Dendritic cell treated with granulocyte-macrophage colony-stimulating factor and Interleukin-4, amounts not matched to agents 40 ng/mL and 50 ng/mL, for 4 days (primary cell): ENCODE results near the gene ZC3H4.
A peak's percentile ranks its signal among the peaks of the same experiment; 100 is the strongest.
"Not testable (repeated sequence)": the region's sequence is repeated elsewhere in the genome, so short reads cannot be mapped to it uniquely, and the experiment has no call there.

ENCODE experiments used
- H3K27ac Mint-ChIP-seq: one replicate; pipeline ENCODE4 v1.8.0; 2022; ENCODE audit warnings: mild to moderate bottlenecking, mixed read lengths
- H3K27me3 Mint-ChIP-seq: one replicate; pipeline ENCODE4 v1.8.0; 2022; ENCODE audit warnings: mild to moderate bottlenecking, mixed read lengths
- H3K36me3 Mint-ChIP-seq: one replicate; pipeline ENCODE4 v1.8.0; 2022; ENCODE audit warnings: low read depth, mixed read lengths
- H3K4me1 Mint-ChIP-seq: one replicate; pipeline ENCODE4 v1.8.0; 2022; ENCODE audit warnings: low read depth, mixed read lengths
- H3K4me3 Mint-ChIP-seq: one replicate; pipeline ENCODE4 v1.8.0; 2022; ENCODE audit warnings: mild to moderate bottlenecking, moderate library complexity, mixed read lengths
- H3K9me3 Mint-ChIP-seq: one replicate; pipeline ENCODE4 v1.8.0; 2022; ENCODE audit warnings: mixed read lengths
- intact Hi-C: fragments of 100-400 bp; cut with micrococcal nuclease; formaldehyde crosslinking; loops from one replicate; pipeline ENCODE4 v1.15.0; 2022

Gene ZC3H4

GRCh38 chr19:47109177-47109540 is 4.4 kb downstream of the ZC3H4 start:
- Mint-ChIP-seq H3K27me3 (no peaks in the 10 kb centered on the region), H3K9me3 (no peaks in the 10 kb centered on the region), H3K27ac (peak overlapping the region; percentile 100), H3K4me1 (peaks cover 64% of the 10 kb centered on the region), H3K36me3 (peaks cover 57% of the 10 kb centered on the region), H3K4me3 (peak overlapping the region; percentile 99)
- intact Hi-C loops: no loop called here

GRCh38 chr19:47107953-47108746 is 5.4 kb downstream of the ZC3H4 start:
- Mint-ChIP-seq H3K4me1 (peaks cover 57% of the 10 kb centered on the region), H3K4me3 (no peak overlapping the region), H3K9me3 (no peaks in the 10 kb centered on the region), H3K27ac (peak overlapping the region; percentile 100), H3K36me3 (peaks cover 50% of the 10 kb centered on the region), H3K27me3 (no peaks in the 10 kb centered on the region)
- intact Hi-C loops: no loop called here

DNA sequence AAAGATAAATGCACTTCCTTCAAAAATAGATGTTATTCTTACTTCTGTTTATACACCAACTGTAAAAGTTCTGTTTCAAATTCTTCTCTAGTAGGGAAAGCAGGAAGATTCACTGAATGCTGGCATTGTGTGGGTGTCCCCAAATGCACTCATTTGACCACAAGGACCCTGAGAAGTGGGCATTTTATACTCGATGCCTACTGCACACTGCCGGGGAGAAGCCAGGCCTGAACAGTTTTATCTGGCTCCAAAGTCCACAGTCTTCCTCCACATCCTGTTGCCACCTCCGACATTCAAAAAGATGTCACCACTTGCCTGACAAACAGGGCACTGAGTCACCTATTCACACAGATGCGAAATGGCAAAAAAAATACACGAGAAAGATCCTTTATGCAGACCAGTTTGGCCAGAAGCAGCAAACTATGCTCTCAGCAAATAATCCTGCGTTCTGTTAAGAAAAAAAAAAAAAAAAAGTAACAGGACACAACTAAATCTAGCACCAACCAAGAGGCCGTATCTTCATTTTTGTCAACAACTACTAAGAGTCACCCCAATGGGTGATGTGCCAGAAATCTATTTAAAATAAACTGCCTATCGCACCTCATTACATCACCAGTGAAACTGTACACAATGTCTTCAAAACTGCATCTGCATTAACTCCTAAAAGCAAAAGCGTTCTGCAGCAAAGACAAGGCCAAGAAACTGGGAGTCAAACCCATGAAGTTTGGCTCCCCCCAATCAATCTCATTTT is 6.2 kb downstream of the ZC3H4 start:
- Mint-ChIP-seq H3K27me3 (no peaks in the 10 kb centered on the region), H3K27ac (peak overlapping the region; percentile 100), H3K9me3 (no peaks in the 10 kb centered on the region), H3K4me1 (peaks cover 64% of the 10 kb centered on the region), H3K4me3 (peak overlapping the region; percentile 13), H3K36me3 (peaks cover 51% of the 10 kb centered on the region)
- intact Hi-C loops: no loop called here

DNA sequence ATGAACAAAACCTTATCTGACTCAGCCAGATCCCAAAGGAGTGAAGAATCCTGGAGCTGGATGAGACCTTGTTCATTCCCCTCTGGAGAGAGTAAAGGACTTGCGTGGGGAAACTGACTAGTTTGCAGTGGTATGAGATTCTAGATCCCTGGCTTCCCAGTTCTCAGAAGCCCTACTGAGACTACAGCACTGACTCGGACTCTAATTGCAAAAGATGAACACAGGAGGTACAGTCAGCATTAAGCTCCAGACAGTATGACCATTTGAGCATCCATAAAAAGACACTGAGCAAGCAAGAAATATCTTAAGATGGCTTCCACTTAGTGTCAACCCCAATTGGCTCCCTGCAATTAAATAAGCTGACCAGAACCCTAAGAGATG is 6.8 kb downstream of the ZC3H4 start:
- H3K4me3 Mint-ChIP-seq: no peak overlapping the region
- peaks cover 53% of the 10 kb centered on the region for H3K36me3 Mint-ChIP-seq
- no peaks in the 10 kb centered on the region for H3K27me3 Mint-ChIP-seq
- H3K27ac Mint-ChIP-seq: peak overlapping the region; percentile 100
- intact Hi-C loops: no loop called here
- no peaks in the 10 kb centered on the region for H3K9me3 Mint-ChIP-seq
- peaks cover 70% of the 10 kb centered on the region for H3K4me1 Mint-ChIP-seq

GRCh38 chr19:47105874-47106273 is 7.7 kb downstream of the ZC3H4 start:
- Mint-ChIP-seq H3K27ac (peak overlapping the region; percentile 100), H3K4me3 (no peak overlapping the region), H3K9me3 (no peaks in the 10 kb centered on the region), H3K36me3 (peaks cover 45% of the 10 kb centered on the region), H3K27me3 (no peaks in the 10 kb centered on the region), H3K4me1 (peaks cover 73% of the 10 kb centered on the region)
- intact Hi-C loops: no loop called here

GRCh38 chr19:47104680-47105079 is 8.9 kb downstream of the ZC3H4 start:
- intact Hi-C loops: no loop called here
- H3K4me1 Mint-ChIP-seq: peaks cover 75% of the 10 kb centered on the region
- H3K27ac Mint-ChIP-seq: no peak overlapping the region
- H3K27me3 Mint-ChIP-seq: no peaks in the 10 kb centered on the region
- H3K4me3 Mint-ChIP-seq: no peak overlapping the region
- no peaks in the 10 kb centered on the region for H3K9me3 Mint-ChIP-seq
- peaks cover 43% of the 10 kb centered on the region for H3K36me3 Mint-ChIP-seq

DNA sequence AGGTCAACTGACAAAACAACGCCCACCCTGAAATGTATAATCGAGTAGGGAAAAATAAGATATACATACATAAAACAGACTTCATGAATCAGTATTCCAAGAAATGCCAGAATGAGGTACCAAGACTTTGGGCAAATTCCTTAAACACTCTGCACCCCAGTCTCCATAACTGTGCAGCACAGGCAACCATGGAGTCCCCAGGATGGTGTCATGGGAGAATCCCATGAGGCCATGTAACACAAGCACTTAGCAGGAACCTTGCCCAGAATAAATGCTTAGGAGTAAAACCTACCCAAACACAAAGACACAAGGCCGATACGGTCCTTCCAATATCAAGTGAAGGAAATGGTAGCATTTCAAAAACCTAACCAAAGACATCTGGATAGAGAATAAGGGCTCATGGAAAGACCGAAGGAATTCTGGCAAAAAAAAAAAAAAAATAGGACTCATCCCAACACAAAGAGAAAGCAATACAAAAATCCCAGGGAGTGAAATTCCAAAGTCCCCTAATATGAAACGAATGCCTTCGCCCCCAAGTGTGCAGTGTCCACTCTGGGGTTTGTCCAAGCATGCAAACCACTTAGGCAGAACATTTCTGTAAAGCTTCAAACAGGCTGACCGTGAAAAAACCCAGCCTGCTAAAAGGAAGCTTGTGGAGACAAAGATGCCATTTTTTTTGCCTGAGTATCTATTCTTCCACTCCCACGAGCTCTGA is 11.1 kb downstream of the ZC3H4 start:
- H3K4me3 Mint-ChIP-seq: no peak overlapping the region

GRCh38 chr19:47101116-47101515 is 12.5 kb downstream of the ZC3H4 start:
- H3K4me3 Mint-ChIP-seq, H3K27ac Mint-ChIP-seq, H3K27me3 Mint-ChIP-seq, H3K9me3 Mint-ChIP-seq, intact Hi-C loops: not testable (repeated sequence)
- Mint-ChIP-seq H3K36me3 (peaks cover 46% of the 10 kb centered on the region), H3K4me1 (peaks cover 77% of the 10 kb centered on the region)

More for the DNA sequence above, 11.1 kb downstream of the ZC3H4 start:
- Mint-ChIP-seq H3K9me3 (no peaks in the 10 kb centered on the region), H3K4me1 (peaks cover 75% of the 10 kb centered on the region), H3K27ac (peak overlapping the region; percentile 67), H3K27me3 (no peaks in the 10 kb centered on the region), H3K36me3 (peaks cover 38% of the 10 kb centered on the region)
- intact Hi-C loops: no loop called here

DNA sequence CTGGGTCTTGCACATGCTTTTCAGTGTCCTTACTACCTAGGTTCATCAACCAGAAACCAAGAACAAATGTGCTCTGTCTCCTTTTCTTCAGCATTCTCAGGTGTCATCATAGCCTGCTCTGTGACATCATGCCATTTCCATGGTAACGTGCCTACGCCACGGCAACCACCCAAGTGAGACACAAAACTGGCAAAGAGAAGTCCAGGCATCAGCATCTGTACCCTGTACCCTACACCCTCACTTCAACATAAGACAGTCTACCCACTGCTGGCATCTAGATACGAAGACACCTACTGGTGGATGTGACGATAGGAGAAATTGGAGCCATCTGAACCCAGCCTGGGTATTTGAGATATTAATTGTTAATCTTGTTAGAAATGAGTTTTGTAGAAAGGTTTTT is 13.3 kb downstream of the ZC3H4 start:
- H3K4me1 Mint-ChIP-seq: peaks cover 77% of the 10 kb centered on the region
- H3K27me3 Mint-ChIP-seq: no peaks in the 10 kb centered on the region
- no peak overlapping the region for H3K4me3 Mint-ChIP-seq
- no peak overlapping the region for H3K27ac Mint-ChIP-seq
- peaks cover 41% of the 10 kb centered on the region for H3K36me3 Mint-ChIP-seq
- no peaks in the 10 kb centered on the region for H3K9me3 Mint-ChIP-seq
- intact Hi-C loops: no loop called here

GRCh38 chr19:47099576-47100050 is 14.0 kb downstream of the ZC3H4 start:
- intact Hi-C loops: loop anchor here (2.0 kb wide), 1 partner anchor 13 kb away; the partner anchor contains the start of gene ZC3H4
- peaks cover 36% of the 10 kb centered on the region for H3K36me3 Mint-ChIP-seq
- H3K4me1 Mint-ChIP-seq: peaks cover 80% of the 10 kb centered on the region
- H3K9me3 Mint-ChIP-seq: no peaks in the 10 kb centered on the region
- peak overlapping the region; percentile 76 for H3K27ac Mint-ChIP-seq
- no peak overlapping the region for H3K4me3 Mint-ChIP-seq
- no peaks in the 10 kb centered on the region for H3K27me3 Mint-ChIP-seq

- intact Hi-C loops: loop anchor here (2.0 kb wide), 1 partner anchor 14 kb away; the partner anchor contains the start of gene ZC3H4
- no peak overlapping the region for H3K4me3 Mint-ChIP-seq
- H3K27ac Mint-ChIP-seq: peak overlapping the region; percentile 76
- no peaks in the 10 kb centered on the region for H3K27me3 Mint-ChIP-seq
- peaks cover 43% of the 10 kb centered on the region for H3K36me3 Mint-ChIP-seq
- H3K9me3 Mint-ChIP-seq: no peaks in the 10 kb centered on the region
- peaks cover 90% of the 10 kb centered on the region for H3K4me1 Mint-ChIP-seq
Measured at GRCh38 chr19:47098608-47099007, 15.0 kb downstream of the ZC3H4 start.

DNA sequence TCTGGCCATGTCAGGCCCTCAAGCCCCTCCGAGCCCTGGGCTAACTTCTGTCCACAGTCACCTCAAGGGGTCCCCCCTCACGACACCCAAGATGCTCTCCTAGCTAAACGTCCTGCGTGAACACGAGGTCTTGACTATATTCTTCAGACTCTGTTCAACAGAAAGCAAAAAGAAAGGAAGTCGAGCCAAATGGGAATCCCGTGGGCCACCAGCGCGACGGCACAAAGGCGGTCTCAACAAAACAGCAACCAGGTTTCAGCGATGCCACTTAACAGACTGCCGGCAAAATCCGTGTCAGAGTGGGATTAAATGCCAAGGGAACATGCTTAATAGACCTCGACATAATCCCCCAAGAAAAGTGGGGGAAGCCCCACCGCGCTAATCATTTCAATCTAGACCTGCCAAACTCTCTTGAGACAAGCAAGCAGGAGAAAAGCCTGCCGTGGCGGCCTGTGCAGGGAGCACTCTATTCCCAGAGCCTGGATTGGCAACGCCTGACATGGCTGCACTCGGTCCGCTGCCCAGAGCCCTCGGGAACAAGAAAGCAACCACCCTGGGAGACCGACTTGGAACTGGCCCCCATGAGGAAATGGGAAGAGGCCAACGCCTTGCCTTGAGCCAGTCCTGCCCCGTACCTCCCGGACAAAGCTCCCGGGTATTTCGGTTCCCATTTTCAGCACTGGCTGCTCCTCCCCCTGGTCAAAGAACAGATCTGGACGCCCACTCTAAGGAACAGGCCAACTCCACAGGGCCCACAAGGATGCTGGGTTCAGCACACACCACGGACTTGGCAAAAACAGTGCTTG is 16.0 kb downstream of the ZC3H4 start:
- H3K36me3 Mint-ChIP-seq: peaks cover 51% of the 10 kb centered on the region
- peak overlapping the region; percentile 76 for H3K27ac Mint-ChIP-seq
- intact Hi-C loops: loop anchor here (2.0 kb wide), 1 partner anchor 15 kb away; the partner anchor contains the start of gene ZC3H4
- peak overlapping the region; percentile 54 for H3K4me3 Mint-ChIP-seq
- H3K27me3 Mint-ChIP-seq: no peaks in the 10 kb centered on the region
- H3K4me1 Mint-ChIP-seq: peaks cover 83% of the 10 kb centered on the region
- H3K9me3 Mint-ChIP-seq: no peaks in the 10 kb centered on the region

- Mint-ChIP-seq H3K4me1 (peaks cover 74% of the 10 kb centered on the region), H3K27ac (peak overlapping the region; percentile 76), H3K27me3 (no peaks in the 10 kb centered on the region), H3K4me3 (no peak overlapping the region), H3K36me3 (peaks cover 51% of the 10 kb centered on the region), H3K9me3 (no peaks in the 10 kb centered on the region)
- intact Hi-C loops: no loop called here
Measured at GRCh38 chr19:47096721-47097120, 16.9 kb downstream of the ZC3H4 start.
